HFFc6 (cell line): ENCODE measurements around the gene BTBD7. TPM values are rescaled to one million over a fixed set of nuclear protein-coding genes. Genes with fewer than 3 reads are reported as not detected.
"Not testable (repeated sequence)": the region's sequence is repeated elsewhere in the genome, so short reads cannot be mapped to it uniquely, and the experiment has no call there.

ENCODE experiments used
- DNase-seq: peaks from one replicate; pipeline ENCODE4 v3.0.0-alpha.2; 2018
- H3K27ac Mint-ChIP-seq: 2 replicates; pipeline ENCODE4 v1.8.0; 2020; ENCODE audit warnings: mild to moderate bottlenecking, mixed read lengths
- H3K27me3 Mint-ChIP-seq: 2 replicates; pipeline ENCODE4 v1.8.0; 2021; ENCODE audit warnings: mild to moderate bottlenecking, moderate library complexity, mixed read lengths; ENCODE audit not compliant: insufficient read depth
- H3K36me3 Mint-ChIP-seq: 2 replicates; pipeline ENCODE4 v1.8.0; 2021; ENCODE audit warnings: low read depth, mixed read lengths
- H3K4me1 Mint-ChIP-seq: 2 replicates; pipeline ENCODE4 v1.8.0; 2020; ENCODE audit warnings: low read depth, mixed read lengths
- H3K4me3 Mint-ChIP-seq: 2 replicates; pipeline ENCODE4 v1.8.0; 2020; ENCODE audit warnings: mild to moderate bottlenecking, moderate library complexity, mixed read lengths
- H3K9me3 Mint-ChIP-seq: 2 replicates; pipeline ENCODE4 v1.8.0; 2020; ENCODE audit warnings: mild to moderate bottlenecking, mixed read lengths
- total RNA-seq, 6 experiments: library from RNA; stranded (reverse); fragmentation: NEBNext Ultra II Directional; extraction: Animal tissue kit (Norgen Biotek cat#: 25700); gene quantifications; 2 replicates in 1 of 6; 3 replicates in 5 of 6; pipeline ENCODE4 v1.2.3, GENCODE V29; 2021
- TF ChIP-seq, protein P1 (sequence below): fragments of 200-600 bp; sonication (generic); IDR thresholded peaks from 2 replicates; pipeline ENCODE4 v1.5.0; 2021; ENCODE audit warnings: antibody characterized with exemption, mild to moderate bottlenecking

The BTBD7 gene
- total RNA-seq, 6 experiments from 2014 or later: 36.8 to 45.6 (median 40.0) TPM

DNA sequence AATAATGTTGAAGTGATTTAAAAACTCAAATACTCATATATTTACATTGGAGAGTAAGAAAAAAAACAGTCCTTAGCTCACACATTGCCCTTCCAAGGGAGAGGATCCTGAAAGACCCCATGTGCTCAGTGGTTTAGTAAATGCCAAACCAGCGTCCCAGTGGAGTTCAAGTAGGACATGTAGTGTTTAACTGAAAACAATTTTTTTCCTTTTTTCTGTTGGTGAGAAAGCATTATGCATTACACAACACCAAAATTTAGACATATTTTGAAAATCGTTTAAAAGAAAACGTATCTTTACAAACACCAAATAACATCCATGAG is 92.2 kb downstream of the BTBD7 start:
- TF ChIP-seq, protein P1, sequence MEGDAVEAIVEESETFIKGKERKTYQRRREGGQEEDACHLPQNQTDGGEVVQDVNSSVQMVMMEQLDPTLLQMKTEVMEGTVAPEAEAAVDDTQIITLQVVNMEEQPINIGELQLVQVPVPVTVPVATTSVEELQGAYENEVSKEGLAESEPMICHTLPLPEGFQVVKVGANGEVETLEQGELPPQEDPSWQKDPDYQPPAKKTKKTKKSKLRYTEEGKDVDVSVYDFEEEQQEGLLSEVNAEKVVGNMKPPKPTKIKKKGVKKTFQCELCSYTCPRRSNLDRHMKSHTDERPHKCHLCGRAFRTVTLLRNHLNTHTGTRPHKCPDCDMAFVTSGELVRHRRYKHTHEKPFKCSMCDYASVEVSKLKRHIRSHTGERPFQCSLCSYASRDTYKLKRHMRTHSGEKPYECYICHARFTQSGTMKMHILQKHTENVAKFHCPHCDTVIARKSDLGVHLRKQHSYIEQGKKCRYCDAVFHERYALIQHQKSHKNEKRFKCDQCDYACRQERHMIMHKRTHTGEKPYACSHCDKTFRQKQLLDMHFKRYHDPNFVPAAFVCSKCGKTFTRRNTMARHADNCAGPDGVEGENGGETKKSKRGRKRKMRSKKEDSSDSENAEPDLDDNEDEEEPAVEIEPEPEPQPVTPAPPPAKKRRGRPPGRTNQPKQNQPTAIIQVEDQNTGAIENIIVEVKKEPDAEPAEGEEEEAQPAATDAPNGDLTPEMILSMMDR: no peak
- H3K36me3 Mint-ChIP-seq: peaks cover 25% of the 10 kb centered on the region
- H3K9me3 Mint-ChIP-seq: no peaks in the 10 kb centered on the region
- H3K4me1 Mint-ChIP-seq: peaks cover 38% of the 10 kb centered on the region
- no peak for DNase-seq
- peak overlapping the region; percentile 63 for H3K4me3 Mint-ChIP-seq
- H3K27me3 Mint-ChIP-seq: no peaks in the 10 kb centered on the region
- H3K27ac Mint-ChIP-seq: peak overlapping the region; percentile 79

DNA sequence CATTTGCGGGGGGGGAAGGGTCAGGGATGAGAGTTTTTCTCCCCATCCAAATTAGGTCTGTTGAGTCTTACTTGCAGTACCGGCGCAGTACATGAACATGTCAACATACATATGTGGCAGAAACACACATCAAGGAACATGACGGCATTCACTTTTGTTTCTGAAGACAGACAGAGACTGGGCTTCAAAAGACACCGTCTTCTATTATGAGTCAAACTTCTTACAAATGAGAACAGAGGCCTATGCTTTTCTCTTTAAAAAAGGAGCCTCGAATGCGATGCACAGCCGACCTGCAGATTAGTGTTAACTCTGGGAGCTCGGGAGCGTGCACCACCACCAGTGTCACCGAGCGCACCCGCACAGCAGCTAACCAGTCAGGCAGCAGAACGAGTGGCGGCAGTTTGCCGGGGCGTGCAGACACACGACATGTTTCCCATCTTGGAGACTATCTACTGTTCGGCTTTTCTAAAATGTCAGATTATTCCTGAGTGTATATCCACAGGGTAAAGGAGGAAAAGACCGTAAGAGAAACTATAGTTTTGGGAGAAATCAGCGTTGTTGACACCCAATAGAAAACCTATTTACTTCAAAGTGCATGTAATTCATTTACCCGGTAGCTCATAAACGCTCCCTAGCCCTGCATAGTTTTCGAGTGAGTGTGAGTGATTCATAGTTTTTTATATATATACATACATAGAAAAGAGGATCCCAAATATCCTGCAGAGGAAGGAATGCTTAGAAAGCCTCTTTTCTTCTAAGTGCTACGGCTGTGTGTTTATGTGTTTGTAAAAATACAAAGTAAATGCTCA is 92.8 kb downstream of the BTBD7 start:
- Mint-ChIP-seq H3K9me3 (no peaks in the 10 kb centered on the region), H3K27me3 (no peaks in the 10 kb centered on the region), H3K4me3 (peak overlapping the region; percentile 63), H3K4me1 (peaks cover 43% of the 10 kb centered on the region), H3K36me3 (peaks cover 19% of the 10 kb centered on the region), H3K27ac (peak overlapping the region; percentile 79)
- TF ChIP-seq, protein P1: no peak
- peak; percentile 83 for DNase-seq

DNA sequence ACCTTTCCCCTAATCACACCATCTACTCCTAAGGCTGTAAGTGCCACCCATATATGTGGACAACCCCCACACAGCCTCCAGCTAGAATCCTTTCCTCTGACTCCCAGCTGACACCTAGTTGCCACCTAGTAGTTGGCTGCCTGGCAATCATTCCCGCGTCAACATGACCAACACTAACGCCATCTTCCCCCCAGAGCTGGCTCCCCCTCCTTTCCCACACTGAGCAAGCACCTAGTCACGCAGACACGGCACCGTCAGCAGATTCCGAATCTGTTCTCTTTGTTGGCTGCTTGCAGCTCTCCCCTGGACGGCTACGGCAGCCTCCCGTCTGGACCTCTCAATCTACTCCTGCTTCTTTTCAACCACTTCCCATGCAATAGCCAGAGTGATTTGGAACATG is 98.0 kb downstream of the BTBD7 start:
- DNase-seq: peak; percentile 91
- Mint-ChIP-seq H3K4me3 (peak overlapping the region; percentile 62), H3K4me1 (peaks cover 50% of the 10 kb centered on the region), H3K27me3 (no peaks in the 10 kb centered on the region; the same call in 1 of the 2 replicates), H3K36me3 (no peaks in the 10 kb centered on the region; the same call in 1 of the 2 replicates), H3K27ac (peak overlapping the region; percentile 87), H3K9me3 (no peaks in the 10 kb centered on the region)
- TF ChIP-seq, protein P1: no peak

DNA sequence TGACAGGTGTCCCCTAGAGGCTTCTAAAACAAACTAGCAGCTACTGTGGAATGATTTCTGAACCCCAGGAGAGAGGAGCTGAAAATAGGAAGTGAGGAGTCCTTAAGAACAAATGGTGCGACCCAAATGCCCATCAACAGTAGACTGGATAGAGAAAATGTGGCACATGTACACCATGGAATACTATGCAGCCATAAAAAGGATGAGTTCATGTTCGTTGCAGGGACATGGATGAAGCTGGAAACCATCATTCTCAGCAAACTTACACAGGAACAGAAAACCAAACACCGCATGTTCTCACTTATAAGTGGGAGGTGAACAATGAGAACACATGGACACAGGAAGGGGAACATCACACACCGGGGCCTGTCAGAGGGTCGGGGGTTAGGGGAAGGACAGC is 99.8 kb downstream of the BTBD7 start:
- peaks cover 46% of the 10 kb centered on the region for H3K4me1 Mint-ChIP-seq
- H3K9me3 Mint-ChIP-seq, H3K27me3 Mint-ChIP-seq, DNase-seq, H3K36me3 Mint-ChIP-seq, H3K4me3 Mint-ChIP-seq, H3K27ac Mint-ChIP-seq: not testable (repeated sequence)

DNA sequence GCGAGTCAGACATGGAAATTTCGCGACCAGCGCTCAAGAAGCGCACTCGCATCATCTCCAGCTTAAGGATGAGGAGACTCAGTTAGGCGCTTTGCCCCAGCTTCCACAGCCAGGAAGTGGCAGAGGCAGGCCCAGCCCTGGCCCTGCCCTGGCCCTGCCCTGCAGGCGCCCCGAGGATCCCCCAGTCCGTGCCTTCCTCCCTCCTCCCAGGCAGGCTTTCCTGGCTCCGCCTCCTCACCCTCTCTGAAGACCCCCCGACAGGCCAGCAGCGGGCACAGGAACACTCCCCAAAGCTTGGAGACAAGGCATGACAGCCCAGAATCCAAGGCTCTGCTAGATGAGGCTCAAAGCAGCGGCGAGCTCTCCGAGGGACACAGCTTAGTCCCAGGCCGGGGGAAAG is 100.7 kb downstream of the BTBD7 start:
- H3K4me1 Mint-ChIP-seq: peaks cover 46% of the 10 kb centered on the region
- peak overlapping the region; percentile 85; the same call in 1 of the 2 replicates for H3K27ac Mint-ChIP-seq
- no peaks in the 10 kb centered on the region; the same call in 1 of the 2 replicates for H3K27me3 Mint-ChIP-seq
- peak overlapping the region; percentile 91 for H3K4me3 Mint-ChIP-seq
- TF ChIP-seq, protein P1: no peak
- no peaks in the 10 kb centered on the region for H3K9me3 Mint-ChIP-seq
- DNase-seq: no peak
- peaks cover 5% of the 10 kb centered on the region; the same call in 1 of the 2 replicates for H3K36me3 Mint-ChIP-seq
